Activated B cell treated with CpG ODN at 0.5 μM for 24 hours (primary cell): ENCODE measurements around the gene SEPTIN10. TPM values are rescaled to one million over a fixed set of nuclear protein-coding genes. Genes with fewer than 3 reads are reported as not detected.

Experiments
- ATAC-seq: fragments of 200-7000 bp; cut with Tn5 transposase; one replicate; pipeline ENCODE4 v1.10.0; 2021; ENCODE audit warnings: low read depth, mild to moderate bottlenecking, moderate library complexity
- CTCF ChIA-PET: fragments of 350-600 bp; sonication (Branson Sonifier 250); formaldehyde crosslinking; loops from one replicate; lab custom pipeline; 2021; ENCODE audit warnings: antibody characterized with exemption; lab: Charles Lee
- POLR2A ChIA-PET: fragments of 350-600 bp; sonication (Branson Sonifier 250); formaldehyde crosslinking; loops from one replicate; lab custom pipeline; 2021; ENCODE audit warnings: antibody characterized with exemption; lab: Charles Lee
- DNase-seq: peaks from one replicate; pipeline ENCODE4 v3.0.0; 2022
- H3K27ac Mint-ChIP-seq: one replicate; pipeline ENCODE4 v1.8.0; 2020; ENCODE audit warnings: mixed read lengths
- H3K27me3 Mint-ChIP-seq: one replicate; pipeline ENCODE4 v1.8.0; 2021; ENCODE audit warnings: mixed read lengths
- H3K36me3 Mint-ChIP-seq: one replicate; pipeline ENCODE4 v1.8.0; 2021; ENCODE audit warnings: low read depth, mixed read lengths
- H3K4me1 Mint-ChIP-seq: one replicate; pipeline ENCODE4 v1.8.0; 2021; ENCODE audit warnings: mixed read lengths
- H3K4me3 Mint-ChIP-seq: one replicate; pipeline ENCODE4 v1.8.0; 2020; ENCODE audit warnings: mild to moderate bottlenecking, mixed read lengths
- H3K9me3 Mint-ChIP-seq: one replicate; pipeline ENCODE4 v1.8.0; 2020; ENCODE audit warnings: mixed read lengths
- intact Hi-C: fragments of 100-400 bp; cut with micrococcal nuclease; formaldehyde crosslinking; loops from one replicate; pipeline ENCODE4 v1.15.1; 2024
- total RNA-seq: library from RNA; stranded (reverse); gene quantifications from 2 replicates; pipeline ENCODE4 v1.2.3, GENCODE V29; 2022
- TF ChIP-seq, protein P1 (sequence below): fragments of 200-600 bp; IDR thresholded peaks from one replicate; pipeline ENCODE4 v1.8.0; 2022; ENCODE audit warnings: antibody characterized with exemption, mild to moderate bottlenecking

SEPTIN10 gene
- total RNA-seq, 1 donor from 2014 or later, result 0.35 TPM

DNA sequence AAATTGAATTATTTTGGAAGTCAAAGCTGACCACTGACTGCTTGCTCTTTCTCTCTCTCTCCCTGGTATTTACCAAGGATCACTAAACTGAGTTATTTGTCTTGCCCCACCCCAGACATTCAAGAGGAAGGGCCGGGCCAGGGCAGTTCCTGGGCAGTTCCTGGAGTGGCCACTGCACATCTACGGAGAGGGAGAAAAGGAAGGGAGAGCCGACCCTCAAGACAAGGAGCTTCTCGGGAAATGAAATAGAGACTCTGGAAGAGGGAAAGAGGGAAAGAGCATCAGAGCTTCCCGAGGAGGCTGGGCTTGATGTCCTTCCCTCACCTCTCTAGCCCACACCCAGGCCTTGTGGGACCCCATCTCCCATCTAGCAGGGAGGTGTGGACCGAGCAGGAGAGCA lies 83.1 kb downstream of the SEPTIN10 start:
- H3K9me3 Mint-ChIP-seq, result no peaks in the 10 kb centered on the region
- H3K4me1 Mint-ChIP-seq, result no peaks in the 10 kb centered on the region
- peaks cover 9% of the 10 kb centered on the region for H3K27me3 Mint-ChIP-seq
- no peak for ATAC-seq
- no peak overlapping the region for H3K27ac Mint-ChIP-seq
- no peak overlapping the region for H3K4me3 Mint-ChIP-seq
- intact Hi-C loops, result no loop called here
- TF ChIP-seq, protein P1, sequence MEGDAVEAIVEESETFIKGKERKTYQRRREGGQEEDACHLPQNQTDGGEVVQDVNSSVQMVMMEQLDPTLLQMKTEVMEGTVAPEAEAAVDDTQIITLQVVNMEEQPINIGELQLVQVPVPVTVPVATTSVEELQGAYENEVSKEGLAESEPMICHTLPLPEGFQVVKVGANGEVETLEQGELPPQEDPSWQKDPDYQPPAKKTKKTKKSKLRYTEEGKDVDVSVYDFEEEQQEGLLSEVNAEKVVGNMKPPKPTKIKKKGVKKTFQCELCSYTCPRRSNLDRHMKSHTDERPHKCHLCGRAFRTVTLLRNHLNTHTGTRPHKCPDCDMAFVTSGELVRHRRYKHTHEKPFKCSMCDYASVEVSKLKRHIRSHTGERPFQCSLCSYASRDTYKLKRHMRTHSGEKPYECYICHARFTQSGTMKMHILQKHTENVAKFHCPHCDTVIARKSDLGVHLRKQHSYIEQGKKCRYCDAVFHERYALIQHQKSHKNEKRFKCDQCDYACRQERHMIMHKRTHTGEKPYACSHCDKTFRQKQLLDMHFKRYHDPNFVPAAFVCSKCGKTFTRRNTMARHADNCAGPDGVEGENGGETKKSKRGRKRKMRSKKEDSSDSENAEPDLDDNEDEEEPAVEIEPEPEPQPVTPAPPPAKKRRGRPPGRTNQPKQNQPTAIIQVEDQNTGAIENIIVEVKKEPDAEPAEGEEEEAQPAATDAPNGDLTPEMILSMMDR, result no peak
- H3K36me3 Mint-ChIP-seq, result no peaks in the 10 kb centered on the region
- POLR2A ChIA-PET, result no interaction called here
- DNase-seq, result no peak
- CTCF ChIA-PET, result no interaction called here

DNA sequence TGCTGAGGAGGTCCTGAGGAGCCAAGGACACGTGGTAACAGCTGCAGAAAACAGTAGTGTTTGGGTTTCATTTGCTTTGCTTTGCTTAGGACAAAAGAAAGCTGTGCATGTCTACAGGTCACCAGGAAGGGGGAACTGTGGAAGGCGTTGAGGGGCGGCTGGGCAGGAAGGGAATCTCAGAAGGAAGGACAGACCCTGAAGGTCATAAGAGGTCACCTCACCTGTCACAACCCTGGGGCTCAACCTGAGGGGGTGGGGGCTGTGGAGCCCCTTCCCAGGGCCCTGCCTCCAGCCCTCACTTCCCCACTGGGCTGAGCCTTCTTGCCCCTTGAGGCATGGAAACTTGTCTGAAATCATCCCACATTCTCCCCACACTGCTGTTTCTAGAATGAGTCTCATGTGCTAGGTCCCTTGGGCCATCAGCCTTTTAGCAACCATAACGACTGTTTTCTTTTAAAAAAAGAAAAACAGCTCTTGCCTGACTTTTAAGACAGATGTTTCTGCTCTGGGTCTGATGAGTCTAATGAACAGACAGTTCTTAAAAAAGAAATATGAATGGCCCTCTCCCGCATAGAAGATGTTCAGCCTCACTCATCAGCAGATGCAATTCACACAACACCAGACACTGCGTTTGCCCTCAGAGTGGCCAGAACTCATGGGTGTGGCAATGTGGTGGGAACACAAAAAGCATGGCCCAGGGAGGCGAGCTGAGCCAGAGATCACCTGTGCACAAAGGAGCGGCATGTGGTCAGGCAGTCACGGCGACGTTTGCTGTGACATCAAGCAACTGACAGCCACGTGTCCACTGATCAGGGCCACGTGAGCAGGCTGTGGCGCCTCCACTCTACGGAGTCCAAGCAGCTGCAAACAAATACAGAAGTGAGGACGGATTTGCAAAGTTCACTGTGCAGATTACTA lies 84.0 kb downstream of the SEPTIN10 start:
- Mint-ChIP-seq H3K9me3 (no peaks in the 10 kb centered on the region), H3K27ac (no peak overlapping the region), H3K4me3 (no peak overlapping the region), H3K4me1 (no peaks in the 10 kb centered on the region), H3K36me3 (no peaks in the 10 kb centered on the region), H3K27me3 (peaks cover 6% of the 10 kb centered on the region)
- no peak for DNase-seq
- ATAC-seq, result no peak
- intact Hi-C loops, result no loop called here
- ChIA-PET CTCF (no interaction called here), POLR2A (no interaction called here)
- TF ChIP-seq, protein P1, result no peak

DNA sequence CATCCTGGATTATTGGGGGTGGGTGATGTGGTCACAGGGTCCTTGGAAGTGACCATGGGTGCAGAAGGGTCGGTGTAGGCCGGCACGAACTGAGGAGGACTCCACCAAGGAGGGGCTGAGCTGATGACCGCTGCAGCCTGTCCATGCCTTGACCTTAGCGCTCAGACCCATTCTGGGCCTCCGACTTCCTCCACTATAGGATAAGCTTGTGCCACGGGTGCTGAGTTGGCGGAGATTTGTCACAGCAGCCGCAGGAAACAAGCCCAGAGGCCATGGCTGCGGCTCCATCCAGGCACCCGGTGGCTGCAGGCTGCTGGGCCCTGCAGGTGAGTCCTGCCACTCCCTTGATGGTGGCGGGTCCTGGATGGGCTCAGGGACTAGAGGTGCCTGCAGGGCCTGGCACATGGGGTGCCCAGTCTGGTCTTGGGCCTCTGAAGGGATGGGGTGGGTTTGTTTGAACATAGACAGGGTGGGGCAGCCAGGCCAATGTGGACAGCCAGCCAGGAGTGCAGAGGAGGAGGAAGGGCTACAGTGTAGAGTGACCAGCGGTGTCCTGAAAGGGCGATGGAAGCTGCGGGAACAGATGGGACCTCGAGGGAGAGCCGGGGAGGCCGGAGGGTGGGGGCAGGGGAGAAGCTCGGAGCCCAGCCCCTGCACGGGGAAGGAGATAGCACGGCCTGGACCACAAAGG lies 84.8 kb downstream of the SEPTIN10 start:
- ChIA-PET CTCF (no interaction called here), POLR2A (no interaction called here)
- TF ChIP-seq, protein P1, result no peak
- Mint-ChIP-seq H3K9me3 (no peaks in the 10 kb centered on the region), H3K4me3 (no peak overlapping the region), H3K36me3 (no peaks in the 10 kb centered on the region), H3K27me3 (peaks cover 6% of the 10 kb centered on the region), H3K27ac (no peak overlapping the region), H3K4me1 (no peaks in the 10 kb centered on the region)
- ATAC-seq (no peak), DNase-seq (no peak)
- intact Hi-C loops, result no loop called here

DNA sequence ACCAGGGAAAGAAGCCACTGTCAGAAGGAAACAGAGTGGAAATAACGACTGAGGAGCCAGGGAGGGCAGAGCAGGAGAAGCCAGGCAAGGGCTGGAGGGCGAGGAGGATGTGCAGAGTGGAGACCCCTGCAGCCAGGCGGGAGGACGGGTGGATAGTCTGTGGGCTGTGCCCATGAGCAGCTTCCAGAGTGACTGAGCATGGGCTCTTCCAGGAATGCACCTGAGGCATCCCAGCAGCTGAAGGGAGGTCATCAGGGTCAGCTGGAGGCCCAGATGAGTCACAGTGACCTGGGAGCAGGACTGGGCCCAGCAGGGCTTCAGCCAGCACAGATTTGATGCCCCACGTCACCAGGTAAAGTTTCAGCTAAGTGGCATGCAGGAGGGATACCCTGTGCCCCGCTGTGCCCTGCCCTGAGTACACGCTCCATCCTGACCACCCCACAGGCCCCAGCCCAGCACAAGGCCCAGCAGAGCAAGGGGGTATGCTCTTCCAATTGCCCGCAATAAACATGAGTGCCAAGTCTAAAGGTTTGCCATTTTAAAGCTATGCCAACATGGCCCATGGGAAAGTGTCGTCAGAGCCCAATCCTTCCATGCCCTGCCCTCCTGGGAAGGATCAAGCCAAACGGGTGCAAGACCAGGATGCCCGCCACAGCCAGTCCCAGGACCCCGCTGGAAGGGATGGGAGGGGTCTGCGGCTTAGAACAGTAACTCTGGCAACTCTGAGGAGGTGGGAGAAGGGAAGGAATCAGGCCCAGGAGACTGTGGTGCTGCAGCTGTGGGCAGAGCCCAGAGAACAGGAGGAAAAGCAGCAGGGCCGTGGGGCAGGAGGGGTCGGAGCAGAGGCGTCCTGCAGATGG lies 85.7 kb downstream of the SEPTIN10 start:
- CTCF ChIA-PET, result no interaction called here
- H3K27me3 Mint-ChIP-seq, result peaks cover 6% of the 10 kb centered on the region
- TF ChIP-seq, protein P1, result no peak
- intact Hi-C loops, result no loop called here
- ATAC-seq, result no peak
- no peak for DNase-seq
- POLR2A ChIA-PET, result no interaction called here
- H3K4me1 Mint-ChIP-seq, result no peaks in the 10 kb centered on the region
- H3K9me3 Mint-ChIP-seq, result no peaks in the 10 kb centered on the region
- H3K4me3 Mint-ChIP-seq, result no peak overlapping the region
- H3K36me3 Mint-ChIP-seq, result no peaks in the 10 kb centered on the region
- no peak overlapping the region for H3K27ac Mint-ChIP-seq
